ENCODE results near the gene MGAT5B. TPM values are rescaled to one million over a fixed set of nuclear protein-coding genes. Genes with fewer than 3 reads are reported as not detected.

MGAT5B gene
- total RNA-seq, 3 donors from 2014 or later = 0.17 to 0.65 (median 0.44) TPM

DNA sequence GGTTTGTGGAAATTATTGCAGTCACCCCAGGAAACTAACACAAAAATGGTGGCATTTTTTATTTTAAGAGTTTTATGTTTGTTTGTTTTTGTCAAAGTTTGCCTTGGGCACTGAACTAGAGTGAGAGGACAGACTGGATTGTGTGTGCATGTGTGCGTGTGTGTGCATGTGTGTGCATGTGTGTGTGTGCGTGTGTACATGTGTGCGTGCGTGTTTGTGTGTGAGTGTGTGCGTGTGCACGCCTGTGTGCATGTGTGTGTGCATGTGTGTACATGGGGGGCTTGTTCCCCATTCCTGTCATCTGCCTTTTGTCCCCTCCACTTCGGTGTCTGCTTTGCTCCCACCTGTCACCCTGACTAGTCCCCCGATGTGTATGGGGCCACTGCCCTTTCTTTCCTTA is 32.5 kb downstream of the MGAT5B start:
- H3K4me1 ChIP-seq (ENCODE audit: low read depth) = no peaks in the 10 kb centered on the region
- H3K9me3 ChIP-seq = no peaks in the 10 kb centered on the region
- DNase-seq (no peak), ATAC-seq (no peak)
- H3K36me3 ChIP-seq (ENCODE audit: low read depth) = no peaks in the 10 kb centered on the region
- TF ChIP-seq, protein P1, sequence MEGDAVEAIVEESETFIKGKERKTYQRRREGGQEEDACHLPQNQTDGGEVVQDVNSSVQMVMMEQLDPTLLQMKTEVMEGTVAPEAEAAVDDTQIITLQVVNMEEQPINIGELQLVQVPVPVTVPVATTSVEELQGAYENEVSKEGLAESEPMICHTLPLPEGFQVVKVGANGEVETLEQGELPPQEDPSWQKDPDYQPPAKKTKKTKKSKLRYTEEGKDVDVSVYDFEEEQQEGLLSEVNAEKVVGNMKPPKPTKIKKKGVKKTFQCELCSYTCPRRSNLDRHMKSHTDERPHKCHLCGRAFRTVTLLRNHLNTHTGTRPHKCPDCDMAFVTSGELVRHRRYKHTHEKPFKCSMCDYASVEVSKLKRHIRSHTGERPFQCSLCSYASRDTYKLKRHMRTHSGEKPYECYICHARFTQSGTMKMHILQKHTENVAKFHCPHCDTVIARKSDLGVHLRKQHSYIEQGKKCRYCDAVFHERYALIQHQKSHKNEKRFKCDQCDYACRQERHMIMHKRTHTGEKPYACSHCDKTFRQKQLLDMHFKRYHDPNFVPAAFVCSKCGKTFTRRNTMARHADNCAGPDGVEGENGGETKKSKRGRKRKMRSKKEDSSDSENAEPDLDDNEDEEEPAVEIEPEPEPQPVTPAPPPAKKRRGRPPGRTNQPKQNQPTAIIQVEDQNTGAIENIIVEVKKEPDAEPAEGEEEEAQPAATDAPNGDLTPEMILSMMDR (IDR thresholded peaks at IDR 0.05) = no peak
- no peak overlapping the region for H3K4me3 ChIP-seq
- intact Hi-C loops (cut with DNase I, micrococcal nuclease) = no loop called here

DNA sequence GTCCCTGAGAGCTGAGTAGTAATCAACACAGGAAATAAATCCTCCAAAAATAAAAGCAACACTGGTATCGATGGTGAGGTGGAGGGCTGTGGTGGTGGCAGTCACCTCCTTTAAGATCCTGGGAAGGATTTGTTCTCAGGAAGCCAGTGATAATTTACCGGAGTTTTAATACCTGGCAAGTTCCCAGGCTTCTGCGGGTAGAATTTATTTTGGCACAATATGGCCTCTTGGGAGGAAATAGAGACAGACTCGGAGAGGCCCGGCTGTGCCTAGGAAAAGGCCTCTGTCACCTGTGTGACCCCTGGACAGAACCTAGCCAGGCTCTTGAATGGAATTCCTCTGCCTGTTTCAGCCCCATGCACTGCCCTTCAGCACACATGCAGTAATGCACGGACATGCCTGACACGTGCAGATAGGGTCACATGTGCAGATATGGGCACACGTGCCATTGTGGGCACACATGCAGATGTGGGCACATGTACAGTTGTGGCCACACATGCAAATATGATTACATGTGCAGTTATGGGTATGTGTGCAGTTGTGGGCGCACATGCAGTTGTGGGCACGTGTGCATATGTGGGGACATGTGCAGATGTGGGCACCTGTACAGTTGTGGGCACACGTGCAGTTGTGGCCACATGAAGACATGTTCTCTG is 33.5 kb downstream of the MGAT5B start:
- ATAC-seq = no peak
- TF ChIP-seq, protein P1 (IDR thresholded peaks at IDR 0.05) = no peak
- no peak for DNase-seq

DNA sequence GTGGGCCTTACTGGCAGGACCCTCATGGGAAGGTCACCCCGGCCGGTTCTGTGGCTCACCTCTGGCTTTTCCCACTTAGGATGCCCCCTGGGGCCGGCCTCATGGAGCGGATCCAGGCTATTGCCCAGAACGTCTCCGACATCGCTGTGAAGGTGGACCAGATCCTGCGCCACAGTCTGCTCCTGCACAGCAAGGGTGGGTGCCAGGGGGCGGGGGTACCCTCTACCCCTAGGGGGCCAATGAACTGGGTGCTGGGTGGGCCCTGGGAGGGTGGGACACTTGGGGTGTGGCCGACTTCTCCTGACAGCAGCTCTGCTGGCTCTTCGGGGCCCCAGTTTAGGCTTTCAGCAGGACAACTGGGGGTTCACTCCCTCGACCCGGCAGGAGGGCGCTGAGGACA is 34.3 kb downstream of the MGAT5B start:
- H3K4me3 ChIP-seq = no peak overlapping the region
- no peaks in the 10 kb centered on the region for H3K9me3 ChIP-seq
- no peaks in the 10 kb centered on the region for H3K4me1 ChIP-seq (ENCODE audit: low read depth)
- TF ChIP-seq, protein P1 (IDR thresholded peaks at IDR 0.05) = no peak
- ATAC-seq = no peak
- DNase-seq = no peak
- H3K36me3 ChIP-seq (ENCODE audit: low read depth) = no peaks in the 10 kb centered on the region
- intact Hi-C loops (cut with DNase I, micrococcal nuclease) = no loop called here

More for the DNA sequence above, 33.5 kb downstream of the MGAT5B start:
- Histone ChIP-seq H3K4me1 (ENCODE audit: low read depth) (no peaks in the 10 kb centered on the region), H3K36me3 (ENCODE audit: low read depth) (no peaks in the 10 kb centered on the region), H3K4me3 (no peak overlapping the region), H3K9me3 (no peaks in the 10 kb centered on the region)
- intact Hi-C loops (cut with DNase I, micrococcal nuclease) = no loop called here

DNA sequence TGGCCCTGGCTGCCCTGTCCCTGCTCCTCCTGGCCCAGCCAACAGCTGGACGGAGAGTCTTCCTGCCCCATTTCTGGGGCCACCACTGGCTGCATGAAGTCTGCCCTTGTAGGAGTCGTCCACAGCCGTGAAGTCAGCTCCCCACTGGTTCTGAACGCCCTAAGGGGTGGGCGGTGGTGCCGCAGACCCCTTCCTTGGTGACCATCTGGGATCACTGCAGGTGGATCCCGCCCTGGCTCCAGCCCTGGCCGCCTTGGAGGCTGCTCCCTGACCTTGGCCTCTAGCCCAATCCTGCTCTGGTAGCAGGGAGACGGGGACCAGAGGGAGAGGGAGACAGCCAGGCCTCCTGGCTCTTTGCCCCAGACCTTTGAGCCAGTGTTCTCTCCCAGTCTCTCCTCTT is 35.4 kb downstream of the MGAT5B start:
- H3K4me3 ChIP-seq = no peak overlapping the region
- TF ChIP-seq, protein P1 (IDR thresholded peaks at IDR 0.05) = no peak
- H3K4me1 ChIP-seq (ENCODE audit: low read depth) = no peaks in the 10 kb centered on the region
- DNase-seq (no peak), ATAC-seq (no peak)
- H3K9me3 ChIP-seq = no peaks in the 10 kb centered on the region
- intact Hi-C loops (cut with DNase I, micrococcal nuclease) = no loop called here
- H3K36me3 ChIP-seq (ENCODE audit: low read depth) = no peaks in the 10 kb centered on the region

DNA sequence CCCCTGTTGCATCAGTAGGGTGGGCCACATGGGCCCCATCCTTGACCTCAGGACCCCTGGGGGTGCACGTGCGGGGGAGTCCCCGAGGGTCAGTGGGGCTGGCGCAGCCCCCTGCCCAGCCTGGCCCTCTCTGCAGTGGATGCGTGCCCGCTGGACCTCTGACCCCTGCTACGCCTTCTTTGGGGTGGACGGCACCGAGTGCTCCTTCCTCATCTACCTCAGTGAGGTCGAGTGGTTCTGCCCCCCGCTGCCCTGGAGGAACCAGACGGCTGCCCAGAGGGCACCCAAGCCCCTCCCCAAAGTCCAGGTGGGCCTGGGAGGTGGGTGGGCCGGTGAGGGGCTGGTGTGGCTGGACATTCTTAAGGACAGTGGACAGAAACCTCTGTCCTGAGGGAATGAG is 35.9 kb downstream of the MGAT5B start:
- Histone ChIP-seq H3K4me3 (no peak overlapping the region), H3K9me3 (no peaks in the 10 kb centered on the region), H3K36me3 (ENCODE audit: low read depth) (no peaks in the 10 kb centered on the region), H3K4me1 (ENCODE audit: low read depth) (no peaks in the 10 kb centered on the region)
- TF ChIP-seq, protein P1 (IDR thresholded peaks at IDR 0.05) = no peak
- ATAC-seq = no peak
- intact Hi-C loops (cut with DNase I, micrococcal nuclease) = no loop called here
- DNase-seq = no peak

DNA sequence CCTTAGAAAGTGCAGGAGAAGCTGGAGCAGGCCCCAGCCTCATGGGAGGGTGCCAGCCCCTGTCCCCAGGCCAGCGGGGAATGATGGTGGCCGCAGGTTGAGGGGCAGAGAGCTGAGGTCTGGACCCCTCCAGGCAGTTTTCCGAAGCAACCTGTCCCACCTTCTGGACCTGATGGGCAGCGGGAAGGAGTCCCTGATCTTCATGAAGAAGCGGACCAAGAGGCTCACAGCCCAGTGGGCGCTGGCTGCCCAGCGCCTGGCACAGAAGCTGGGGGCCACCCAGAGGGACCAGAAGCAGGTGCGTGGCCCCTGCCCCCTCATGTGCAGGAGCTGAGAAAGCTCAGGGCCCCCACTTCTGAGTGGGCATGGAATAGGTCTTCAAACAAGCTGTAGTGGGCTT is 36.8 kb downstream of the MGAT5B start:
- Histone ChIP-seq H3K9me3 (no peaks in the 10 kb centered on the region), H3K4me1 (ENCODE audit: low read depth) (no peaks in the 10 kb centered on the region), H3K36me3 (ENCODE audit: low read depth) (no peaks in the 10 kb centered on the region), H3K4me3 (no peak overlapping the region)
- DNase-seq (no peak), ATAC-seq (no peak)
- intact Hi-C loops (cut with DNase I, micrococcal nuclease) = no loop called here
- TF ChIP-seq, protein P1 (IDR thresholded peaks at IDR 0.05) = no peak
